ENCODE results near the gene RAX2. TPM values are rescaled to one million over a fixed set of nuclear protein-coding genes. Genes with fewer than 3 reads are reported as not detected.
"Not testable (repeated sequence)": the region's sequence is repeated elsewhere in the genome, so short reads cannot be mapped to it uniquely, and the experiment has no call there.

Gene RAX2
- under 1 TPM in 1 of 4 donors, not detected in 3; 0.03 TPM for polyA plus RNA-seq (ENCODE audit: insufficient read length in 4 of 4)

- peak in 1 of 4 donors; percentile 26 for DNase-seq (ENCODE audit: low read depth in 4 of 4, low spot score in 3 of 4)
These were observed at the start of gene RAX2 for GRCh38 chr19:3771906-3772455. TSS of gene RAX2 (minus strand) at chr19:3772228. CDS start at chr19:3771742, 486 bp downstream.

GRCh38 chr19:3821156-3821555 is 49.1 kb upstream of the RAX2 start:
- DNase-seq (ENCODE audit: low read depth in 4 of 4, low spot score in 3 of 4), result no peak

GRCh38 chr19:3819989-3820388 is 48.0 kb upstream of the RAX2 start:
- no peak for DNase-seq (ENCODE audit: low read depth in 4 of 4, low spot score in 3 of 4)

GRCh38 chr19:3818918-3819317 is 46.9 kb upstream of the RAX2 start:
- no peak for DNase-seq (ENCODE audit: low read depth in 4 of 4, low spot score in 3 of 4)

- no peak for DNase-seq (ENCODE audit: low read depth in 4 of 4, low spot score in 3 of 4)
These were observed 46.4 kb upstream of the RAX2 start for GRCh38 chr19:3818466-3818865.

DNA sequence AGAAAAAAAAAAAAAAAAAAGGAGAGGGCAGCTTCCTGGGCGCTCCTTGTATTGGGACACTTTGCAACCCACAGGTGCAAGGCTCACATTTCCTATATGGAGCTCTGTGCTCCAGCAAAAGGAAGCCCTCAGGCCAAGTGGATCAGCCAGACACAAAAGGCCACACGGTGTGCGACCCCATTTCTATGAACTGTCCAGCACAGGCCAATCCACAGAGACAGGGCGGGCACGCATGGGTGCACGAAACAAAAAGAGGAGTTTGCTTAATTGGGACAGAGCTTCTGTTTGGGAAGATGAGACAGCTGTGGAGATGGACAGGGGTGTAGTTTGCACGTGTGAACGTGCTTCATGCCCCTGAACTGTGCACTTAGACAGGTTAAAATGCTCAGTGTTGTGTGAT is 45.7 kb upstream of the RAX2 start:
- no peak for DNase-seq (ENCODE audit: low read depth in 4 of 4, low spot score in 3 of 4)

- no peak for DNase-seq (ENCODE audit: low read depth in 4 of 4, low spot score in 3 of 4)
These were observed 44.7 kb upstream of the RAX2 start for GRCh38 chr19:3816566-3817218.

DNA sequence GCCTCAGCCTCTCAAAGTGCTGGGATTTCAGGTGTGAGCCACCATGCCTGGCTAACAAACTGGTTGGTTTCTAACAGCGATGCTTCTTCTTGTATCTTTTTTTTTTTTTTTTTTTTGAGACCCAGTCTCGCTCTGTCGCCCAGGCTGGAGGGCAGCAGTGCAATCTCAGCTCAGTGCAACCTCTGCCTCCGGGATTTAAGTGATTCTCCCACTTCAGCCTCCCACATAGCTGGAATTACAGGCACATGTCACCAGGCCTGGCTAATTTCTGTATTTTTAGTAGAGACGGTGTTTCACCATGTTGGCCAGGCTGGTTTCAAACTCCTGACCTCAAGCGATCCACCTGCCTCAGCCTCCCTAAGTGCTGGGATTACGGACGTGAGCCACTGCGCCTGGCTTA is 44.1 kb upstream of the RAX2 start:
- not testable (repeated sequence) for DNase-seq (ENCODE audit: low read depth in 4 of 4, low spot score in 3 of 4)

DNA sequence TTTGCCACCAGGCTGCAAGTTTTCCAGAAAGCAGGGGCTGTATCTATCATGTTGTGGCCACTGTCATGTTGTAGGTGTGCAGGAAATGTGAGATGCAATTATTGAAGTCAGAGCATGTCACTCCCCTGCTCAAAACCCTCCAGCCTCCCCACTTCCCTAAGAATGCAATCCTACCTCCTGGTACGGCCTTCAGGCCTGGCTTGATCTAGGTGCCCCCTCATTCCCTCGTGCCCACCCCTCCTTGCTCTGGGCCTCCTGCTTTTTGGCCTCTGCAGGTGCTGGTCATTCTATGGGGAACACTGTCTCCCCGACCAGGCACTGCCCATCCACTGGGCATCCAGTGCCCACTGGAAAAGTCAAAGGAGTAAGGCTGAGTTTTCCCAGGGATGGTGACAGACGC is 42.6 kb upstream of the RAX2 start:
- DNase-seq (ENCODE audit: low read depth in 4 of 4, low spot score in 3 of 4), result no peak

GRCh38 chr19:3813473-3814392 is 41.7 kb upstream of the RAX2 start:
- no peak for DNase-seq (ENCODE audit: low read depth in 4 of 4, low spot score in 3 of 4)

- no peak for DNase-seq (ENCODE audit: low read depth in 4 of 4, low spot score in 3 of 4)
These were observed 38.8 kb upstream of the RAX2 start for GRCh38 chr19:3810708-3811355.

GRCh38 chr19:3809881-3810707 is 38.1 kb upstream of the RAX2 start:
- DNase-seq (ENCODE audit: low read depth in 4 of 4, low spot score in 3 of 4), result no peak

GRCh38 chr19:3808420-3809143 is 36.6 kb upstream of the RAX2 start:
- DNase-seq (ENCODE audit: low read depth in 4 of 4, low spot score in 3 of 4), result no peak

DNA sequence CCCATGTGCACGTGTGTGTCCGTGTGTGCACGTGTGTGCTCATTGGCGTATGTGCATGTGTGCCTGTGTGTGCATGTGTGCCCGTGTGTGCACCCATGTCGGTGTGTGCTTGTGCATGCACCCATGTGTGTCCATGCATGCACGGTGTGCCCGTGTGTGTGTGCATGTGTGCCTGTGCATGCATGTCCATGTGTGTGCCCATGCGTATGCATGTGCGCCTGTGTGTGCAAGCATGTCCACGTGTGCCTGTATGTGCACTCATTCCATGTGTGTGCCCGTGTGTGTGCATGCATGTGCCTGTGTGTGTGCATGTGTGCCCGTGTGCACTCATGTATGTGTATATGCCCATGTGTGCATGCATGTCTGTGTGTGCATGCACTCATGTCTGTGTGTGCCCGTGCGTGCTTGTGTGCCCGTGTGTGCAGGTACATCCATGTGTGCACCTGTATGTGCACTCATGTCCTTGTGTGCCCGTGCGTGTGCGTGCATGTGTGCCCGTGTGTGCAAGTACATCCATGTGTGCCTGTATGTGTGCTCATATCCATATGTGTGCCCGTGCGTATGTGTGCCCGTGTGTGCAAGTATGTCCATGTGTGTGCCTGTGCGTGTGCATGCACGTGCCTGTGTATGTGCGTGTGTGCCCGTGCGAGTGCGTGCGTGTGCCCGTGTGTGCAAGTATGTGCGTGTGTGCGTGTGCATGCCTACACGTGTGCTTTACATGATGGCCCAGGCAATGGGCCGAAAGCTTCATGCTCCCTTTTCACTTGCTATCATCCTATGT is 35.7 kb upstream of the RAX2 start:
- no peak for DNase-seq (ENCODE audit: low read depth in 4 of 4, low spot score in 3 of 4)

- DNase-seq (ENCODE audit: low read depth in 4 of 4, low spot score in 3 of 4), result no peak
These were observed 35.1 kb upstream of the RAX2 start for GRCh38 chr19:3807131-3807480.

DNA sequence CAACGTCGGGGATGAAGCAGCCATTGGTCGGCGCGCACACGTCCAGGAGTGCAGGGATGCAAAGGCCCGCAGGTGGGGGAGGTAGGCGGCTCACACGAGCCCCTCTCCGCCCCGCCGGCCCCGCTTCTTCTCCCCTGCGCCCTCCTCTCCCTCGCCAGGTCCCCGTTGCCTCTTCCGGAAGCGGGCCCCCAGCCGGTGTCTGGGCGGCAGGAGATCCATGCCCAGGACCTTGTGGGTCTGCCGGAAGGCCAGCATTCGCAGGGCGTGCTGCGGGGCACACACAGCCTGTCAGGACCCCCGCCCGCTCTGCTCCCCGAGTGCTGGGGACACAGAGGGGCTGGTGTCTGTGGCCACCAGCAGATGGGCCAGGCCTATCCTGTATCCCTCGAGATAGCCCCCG is 33.8 kb upstream of the RAX2 start:
- no peak for DNase-seq (ENCODE audit: low read depth in 4 of 4, low spot score in 3 of 4)

DNA sequence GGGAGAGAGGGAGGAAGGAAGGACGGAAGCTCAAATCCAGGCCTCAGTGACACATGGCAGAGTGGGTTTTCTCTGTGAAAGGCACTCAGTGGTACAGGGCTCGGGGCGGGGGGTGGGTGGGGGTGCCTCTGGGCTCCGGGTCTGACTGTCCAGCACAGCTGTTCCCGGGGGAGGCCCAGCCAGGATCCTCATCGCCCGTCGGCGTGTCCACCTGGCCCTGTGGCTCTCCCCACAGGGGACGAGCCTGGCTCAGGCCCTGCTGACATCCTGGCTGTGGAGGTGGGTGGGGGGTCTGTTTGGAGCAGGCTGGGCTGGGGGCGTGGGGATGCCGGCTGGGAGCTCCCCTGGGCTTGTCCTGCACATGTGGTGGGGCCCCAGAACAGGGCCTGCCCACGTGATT is 32.4 kb upstream of the RAX2 start:
- no peak for DNase-seq (ENCODE audit: low read depth in 4 of 4, low spot score in 3 of 4)

- no peak for DNase-seq (ENCODE audit: low read depth in 4 of 4, low spot score in 3 of 4)
These were observed 32.0 kb upstream of the RAX2 start for GRCh38 chr19:3803986-3804385.
